Thoracic aorta (tissue), 2 donors: ENCODE data around the gene ARHGAP6. TPM values are rescaled to one million over a fixed set of nuclear protein-coding genes. Genes with fewer than 3 reads are reported as not detected.

Experiments used
- ATAC-seq: fragments of 150-250 bp; one replicate; pipeline ENCODE4 v1.8.0; 2017; ENCODE audit warnings: low read depth; ENCODE audit not compliant: insufficient number of reproducible peaks, low FRiP score
- DNase-seq: peaks from one replicate; pipeline ENCODE4 v3.0.0-alpha.2; 2020; ENCODE audit warnings: low spot score
- H3K27ac ChIP-seq, 2 donors: fragments of 200-600 bp; sonication (generic); 1 replicate in 1 of 2; 2 replicates in 1 of 2; pipeline ENCODE4 v1.5.1; 2016; ENCODE audit warnings: mild to moderate bottlenecking in 2 of 2, moderate library complexity in 2 of 2
- H3K27me3 ChIP-seq: fragments of 200-600 bp; sonication (generic); replicated peaks from 2 replicates; pipeline ENCODE4 v1.6.0; 2016; ENCODE audit warnings: mild to moderate bottlenecking; ENCODE audit not compliant: insufficient read depth
- H3K36me3 ChIP-seq: fragments of 200-600 bp; sonication (generic); one replicate; pipeline ENCODE4 v1.5.1; 2016
- H3K4me1 ChIP-seq, 2 donors: fragments of 200-600 bp; sonication (generic); 1 replicate in 1 of 2; 2 replicates in 1 of 2; pipeline versions ENCODE4 v1.5.1 to v1.6.0; 2016; ENCODE audit warnings: low read depth in 2 of 2, mild to moderate bottlenecking in 1 of 2; ENCODE audit not compliant: control insufficient read depth in 1 of 2
- H3K4me3 ChIP-seq: fragments of 200-600 bp; sonication (generic); 2 replicates; pipeline ENCODE4 v1.5.1; 2016; ENCODE audit warnings: mild to moderate bottlenecking
- H3K9me3 ChIP-seq: fragments of 200-600 bp; sonication (generic); 2 replicates; pipeline ENCODE4 v1.5.1; 2016
- total RNA-seq, 2 donors: library from RNA; depleted of rRNA; stranded (reverse); fragments of >200 nt; gene quantifications; one replicate each; pipeline versions ENCODE4 v1.1.0 to v1.2.3, GENCODE V29; 2016
- TF ChIP-seq, protein P1 (sequence below): fragments of 200-600 bp; sonication (generic); IDR thresholded peaks from one replicate; pipeline ENCODE4 v1.5.1; 2019; ENCODE audit warnings: antibody characterized with exemption

Gene ARHGAP6
- total RNA-seq, 2 donors from 2014 or later, result 14.6 to 22.3 TPM

DNA sequence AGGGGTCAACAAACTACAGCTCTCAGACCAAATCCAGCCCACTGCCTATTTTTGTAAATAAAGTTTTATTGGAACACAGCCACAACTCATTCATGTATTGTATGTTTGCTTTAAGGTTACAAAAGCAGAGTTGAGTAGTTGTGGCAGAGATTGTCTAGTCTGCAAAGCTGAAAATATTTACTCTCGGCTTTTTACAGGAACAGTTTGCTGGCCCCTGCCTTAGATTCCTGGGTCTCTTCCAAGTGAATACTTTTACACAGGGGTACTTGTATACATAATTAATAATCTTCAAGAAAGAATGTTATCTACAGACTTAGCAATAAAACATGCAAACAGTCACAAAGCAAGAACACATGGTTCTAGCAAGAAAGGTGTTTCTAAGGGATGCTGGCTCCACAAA is 218.3 kb downstream of the ARHGAP6 start:
- DNase-seq (no peak), ATAC-seq (no peak)
- no peaks in the 10 kb centered on the region for H3K36me3 ChIP-seq
- no peaks in the 10 kb centered on the region for H3K27me3 ChIP-seq
- H3K9me3 ChIP-seq, result no peaks in the 10 kb centered on the region
- peak overlapping the region in 1 of 2 donors; percentile 72 for H3K27ac ChIP-seq
- no peak overlapping the region for H3K4me3 ChIP-seq
- TF ChIP-seq, protein P1, sequence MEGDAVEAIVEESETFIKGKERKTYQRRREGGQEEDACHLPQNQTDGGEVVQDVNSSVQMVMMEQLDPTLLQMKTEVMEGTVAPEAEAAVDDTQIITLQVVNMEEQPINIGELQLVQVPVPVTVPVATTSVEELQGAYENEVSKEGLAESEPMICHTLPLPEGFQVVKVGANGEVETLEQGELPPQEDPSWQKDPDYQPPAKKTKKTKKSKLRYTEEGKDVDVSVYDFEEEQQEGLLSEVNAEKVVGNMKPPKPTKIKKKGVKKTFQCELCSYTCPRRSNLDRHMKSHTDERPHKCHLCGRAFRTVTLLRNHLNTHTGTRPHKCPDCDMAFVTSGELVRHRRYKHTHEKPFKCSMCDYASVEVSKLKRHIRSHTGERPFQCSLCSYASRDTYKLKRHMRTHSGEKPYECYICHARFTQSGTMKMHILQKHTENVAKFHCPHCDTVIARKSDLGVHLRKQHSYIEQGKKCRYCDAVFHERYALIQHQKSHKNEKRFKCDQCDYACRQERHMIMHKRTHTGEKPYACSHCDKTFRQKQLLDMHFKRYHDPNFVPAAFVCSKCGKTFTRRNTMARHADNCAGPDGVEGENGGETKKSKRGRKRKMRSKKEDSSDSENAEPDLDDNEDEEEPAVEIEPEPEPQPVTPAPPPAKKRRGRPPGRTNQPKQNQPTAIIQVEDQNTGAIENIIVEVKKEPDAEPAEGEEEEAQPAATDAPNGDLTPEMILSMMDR, result no peak
- peaks cover 9 to 44% of the 10 kb centered on the region in 2 donors for H3K4me1 ChIP-seq

- H3K4me3 ChIP-seq, result no peak overlapping the region
- TF ChIP-seq, protein P1, result no peak
- H3K36me3 ChIP-seq, result no peaks in the 10 kb centered on the region
- no peaks in the 10 kb centered on the region for H3K9me3 ChIP-seq
- peaks cover 9 to 44% of the 10 kb centered on the region in 2 donors for H3K4me1 ChIP-seq
- no peak for ATAC-seq
- peak overlapping the region; percentile 61 to 72 for H3K27ac ChIP-seq
- DNase-seq, result no peak
- H3K27me3 ChIP-seq, result no peaks in the 10 kb centered on the region
Measured at GRCh38 chrX:11446949-11447348, 218.8 kb downstream of the ARHGAP6 start.

GRCh38 chrX:11446336-11446735 is 219.4 kb downstream of the ARHGAP6 start:
- H3K27me3 ChIP-seq, result no peaks in the 10 kb centered on the region
- H3K36me3 ChIP-seq, result no peaks in the 10 kb centered on the region
- DNase-seq (no peak), ATAC-seq (peak; percentile 72)
- TF ChIP-seq, protein P1, result no peak
- no peak overlapping the region for H3K4me3 ChIP-seq
- no peaks in the 10 kb centered on the region for H3K9me3 ChIP-seq
- peak overlapping the region; percentile 61 to 72 for H3K27ac ChIP-seq
- peaks cover 9 to 44% of the 10 kb centered on the region in 2 donors for H3K4me1 ChIP-seq

GRCh38 chrX:11445540-11445939 is 220.2 kb downstream of the ARHGAP6 start:
- Histone ChIP-seq H3K4me1 (peaks cover 9 to 44% of the 10 kb centered on the region in 2 donors), H3K9me3 (no peaks in the 10 kb centered on the region), H3K27ac (peak overlapping the region; percentile 58 to 61), H3K4me3 (no peak overlapping the region), H3K27me3 (no peaks in the 10 kb centered on the region), H3K36me3 (no peaks in the 10 kb centered on the region)
- TF ChIP-seq, protein P1, result no peak
- no peak for DNase-seq
- ATAC-seq, result no peak

GRCh38 chrX:11444052-11444451 is 221.7 kb downstream of the ARHGAP6 start:
- H3K27ac ChIP-seq, result peak overlapping the region in 1 of 2 donors; percentile 61

More at GRCh38 chrX:11444052-11444451, 221.7 kb downstream of the ARHGAP6 start:
- Histone ChIP-seq H3K36me3 (no peaks in the 10 kb centered on the region), H3K4me3 (no peak overlapping the region), H3K27me3 (no peaks in the 10 kb centered on the region), H3K4me1 (peaks cover 9 to 40% of the 10 kb centered on the region in 2 donors), H3K9me3 (no peaks in the 10 kb centered on the region)
- no peak for DNase-seq
- ATAC-seq, result no peak
- TF ChIP-seq, protein P1, result no peak
